K562 (cell line): ENCODE data around the gene PRELID2. TPM values are rescaled to one million over a fixed set of nuclear protein-coding genes. Genes with fewer than 3 reads are reported as not detected.
A peak's percentile ranks its signal among the peaks of the same experiment; 100 is the strongest.

Source experiments
- CCNT2 ChIP-seq: IDR thresholded peaks from 2 replicates; pipeline ENCODE4 v1.6.1; 2011; ENCODE audit warnings: borderline replicate concordance, low read depth, mild to moderate bottlenecking, moderate library complexity, mixed read lengths, low read length; ENCODE audit not compliant: insufficient read length; ENCODE audit errors: extremely low read depth
- CREB5 ChIP-seq: fragments of 250-450 bp; sonication (Bioruptor Pico); IDR thresholded peaks from 2 replicates; pipeline ENCODE4 v1.5.0; 2020; ENCODE audit warnings: mild to moderate bottlenecking
- CUX1 ChIP-seq: fragments of 200-800 bp; sonication (Bioruptor generic); IDR thresholded peaks from 2 replicates; pipeline ENCODE4 v1.6.1; 2016; ENCODE audit warnings: missing genetic modification characterization, missing compliant biosample characterization
- FOXP1 ChIP-seq: sonication (generic); formaldehyde crosslinking; IDR thresholded peaks from 2 replicates; pipeline ENCODE4 v1.8.0; 2022; ENCODE audit warnings: mild to moderate bottlenecking, missing genetic modification reagents
- FUS ChIP-seq: fragments of 200-400 bp; formaldehyde crosslinking; optimal IDR thresholded peaks from 2 replicates; pipeline ENCODE3; 2017; ENCODE audit warnings: low read depth, low read length
- ZBTB12 ChIP-seq: fragments of 250-450 bp; sonication (Bioruptor Pico); IDR thresholded peaks from 2 replicates; pipeline ENCODE4 v1.4.0; 2020
- ZBTB34 ChIP-seq: fragments of 250-450 bp; sonication (Bioruptor Pico); IDR thresholded peaks from 2 replicates; pipeline ENCODE4 v1.8.0; 2021; ENCODE audit warnings: mild to moderate bottlenecking, moderate library complexity
- ZNF395 ChIP-seq: fragments of 200-800 bp; sonication (Bioruptor generic); IDR thresholded peaks from 2 replicates; pipeline ENCODE4 v1.6.1; 2017; ENCODE audit warnings: missing genetic modification characterization, missing compliant biosample characterization
- ZNF57 ChIP-seq: fragments of 450-650 bp; formaldehyde crosslinking; IDR thresholded peaks from 2 replicates; pipeline ENCODE4 v1.4.0; 2020; ENCODE audit warnings: mild to moderate bottlenecking, moderate library complexity
- polyA plus RNA-seq, 8 experiments: library from polyadenylated mRNA; depleted of rRNA in 4 of 8; stranded (reverse) in 5 of 8; unstranded in 3 of 8; fragments of >200 nt; fragmentation: Nextera tagmentation in 2 of 8; fragmentation: Illumina TruSeq in 1 of 8; extraction: Ambion mirVana in 2 of 8; extraction: Trizol in 1 of 8; gene quantifications; 2 replicates each; pipeline versions ENCODE4 v1.2.1 to v1.2.3, GENCODE V29; 2011 to 2014; ENCODE audit warnings: inconsistent platforms in 1 of 8, missing spikeins in 1 of 8
- total RNA-seq, 7 experiments: library from RNA; depleted of rRNA in 6 of 7; stranded (reverse); fragments of >200 nt in 6 of 7; fragmentation: Illumina TruSeq in 2 of 7; extraction: Trizol in 2 of 7; gene quantifications; 2 replicates each; pipeline versions ENCODE4 v1.2.1 to v1.2.3, GENCODE V29; 2011 to 2021; ENCODE audit warnings: low replicate concordance in 1 of 7

PRELID2 gene
- total and polyA plus RNA-seq, 9 of the 15 experiments (the other 6 are each of a cell fraction or from before 2014, with no cell fraction given) = 6.4 to 68.2 (median 28.8) TPM

GRCh38 chr5:145834917-145835847 is at the start of gene PRELID2 (continued):
- TF ChIP-seq CUX1 (CRISPR knock-in tag) (0 out of 2 replicates have a peak, but pooled peaks have one; percentile 57), ZNF395 (peak; percentile 15; the same call in 1 of the 2 replicates), CREB5 (CRISPR knock-in tag) (no peak), ZNF57 (0 out of 2 replicates have a peak, but pooled peaks have one; percentile 47), FUS (no peak), FOXP1 (CRISPR knock-in tag) (peak; percentile 76; the same call in 1 of the 2 replicates), ZBTB12 (no peak), ZBTB34 (CRISPR knock-in tag) (no peak), CCNT2 (peak; percentile 97)
